Measurements from ENCODE around the gene IRAG1.

Gene IRAG1

GRCh38 chr11:10666556-10667520, 26.7 kb downstream of the IRAG1 start:
- DNase-seq (ENCODE audit: low spot score): no peak

- DNase-seq (ENCODE audit: low spot score): no peak
Observed at GRCh38 chr11:10664496-10664895, 29.1 kb downstream of the IRAG1 start.

GRCh38 chr11:10663990-10664389, 29.6 kb downstream of the IRAG1 start:
- DNase-seq (ENCODE audit: low spot score): no peak

GRCh38 chr11:10663365-10663764, 30.2 kb downstream of the IRAG1 start:
- no peak for DNase-seq (ENCODE audit: low spot score)

GRCh38 chr11:10660323-10660722, 33.2 kb downstream of the IRAG1 start:
- no peak for DNase-seq (ENCODE audit: low spot score)

GRCh38 chr11:10659339-10660216, 34.0 kb downstream of the IRAG1 start:
- DNase-seq (ENCODE audit: low spot score): no peak

- DNase-seq (ENCODE audit: low spot score): no peak
Observed at GRCh38 chr11:10658621-10659338, 34.8 kb downstream of the IRAG1 start.

- no peak for DNase-seq (ENCODE audit: low spot score)
Observed at GRCh38 chr11:10657308-10658271, 36.0 kb downstream of the IRAG1 start.

GRCh38 chr11:10655943-10656576, 37.5 kb downstream of the IRAG1 start:
- DNase-seq (ENCODE audit: low spot score): no peak

- DNase-seq (ENCODE audit: low spot score): no peak
Observed at GRCh38 chr11:10655227-10655626, 38.3 kb downstream of the IRAG1 start.

GRCh38 chr11:10654811-10655150, 38.8 kb downstream of the IRAG1 start:
- DNase-seq (ENCODE audit: low spot score): no peak

GRCh38 chr11:10653946-10654810, 39.4 kb downstream of the IRAG1 start:
- DNase-seq (ENCODE audit: low spot score): peak; percentile 66

GRCh38 chr11:10653261-10653660, 40.3 kb downstream of the IRAG1 start:
- no peak for DNase-seq (ENCODE audit: low spot score)

GRCh38 chr11:10651656-10652361, 41.7 kb downstream of the IRAG1 start:
- DNase-seq (ENCODE audit: low spot score): no peak

GRCh38 chr11:10650630-10651029, 42.9 kb downstream of the IRAG1 start:
- no peak for DNase-seq (ENCODE audit: low spot score)

- DNase-seq (ENCODE audit: low spot score): no peak
Observed at GRCh38 chr11:10650166-10650565, 43.4 kb downstream of the IRAG1 start.

- DNase-seq (ENCODE audit: low spot score): no peak
Observed at GRCh38 chr11:10648871-10649270, 44.7 kb downstream of the IRAG1 start.

GRCh38 chr11:10646681-10647355, 46.7 kb downstream of the IRAG1 start:
- DNase-seq (ENCODE audit: low spot score): no peak
